CD4-positive, alpha-beta T cell treated with Interleukin-15 for 4 hours (primary cell): ENCODE measurements around the gene CAMKMT.

Source experiments
- DNase-seq: peaks from one replicate; pipeline ENCODE4 v3.0.0-alpha.2; 2020; ENCODE audit warnings: low spot score

The CAMKMT gene

DNA sequence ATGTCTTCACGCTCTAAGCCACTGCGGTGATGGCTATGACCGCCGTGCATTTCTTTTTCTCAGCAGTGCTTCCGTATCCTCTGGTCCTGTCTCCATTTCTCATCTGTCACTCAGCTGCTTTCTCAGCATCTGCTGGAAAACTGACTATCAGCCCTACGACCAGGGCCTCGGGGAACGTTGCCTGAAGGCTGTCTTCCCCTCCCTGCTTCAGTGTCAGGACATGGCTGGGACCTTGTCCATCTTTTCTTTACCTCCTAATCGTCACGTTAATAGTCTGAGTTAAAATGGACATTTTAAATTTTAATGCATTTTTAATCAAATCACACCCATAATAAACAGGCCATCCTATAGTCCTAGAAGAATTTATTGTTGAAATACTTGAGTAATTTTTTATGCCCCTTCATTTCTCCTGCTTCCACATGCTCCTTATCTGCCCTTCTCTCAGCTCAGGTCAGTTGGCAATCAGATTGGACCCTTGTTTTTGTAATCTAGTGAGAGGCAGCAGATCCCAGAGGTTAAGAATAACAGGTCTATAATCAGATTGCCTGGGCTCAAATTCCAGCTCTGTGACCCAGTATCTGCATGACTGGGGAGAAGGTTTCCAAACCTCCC lies 329.5 kb downstream of the CAMKMT start:
- DNase-seq: no peak

DNA sequence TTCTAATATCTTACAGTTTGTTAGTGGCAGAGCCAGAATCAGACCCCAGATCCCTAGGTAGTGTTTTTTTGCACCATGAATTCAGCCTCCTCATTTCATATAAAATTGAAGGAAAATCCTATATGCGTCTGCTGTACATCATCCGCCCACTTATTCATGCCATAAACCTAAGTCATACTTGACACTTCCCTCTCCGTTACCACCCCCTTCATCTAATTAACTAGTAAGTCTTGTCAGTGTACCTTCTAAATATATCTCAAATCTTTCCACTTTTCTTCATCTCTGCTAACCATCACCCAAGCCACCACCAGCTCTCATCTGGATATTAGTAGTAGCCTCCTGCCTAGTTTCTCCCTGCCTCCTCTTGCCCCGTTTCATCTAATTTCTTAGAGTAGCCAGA lies 331.1 kb downstream of the CAMKMT start:
- no peak for DNase-seq

DNA sequence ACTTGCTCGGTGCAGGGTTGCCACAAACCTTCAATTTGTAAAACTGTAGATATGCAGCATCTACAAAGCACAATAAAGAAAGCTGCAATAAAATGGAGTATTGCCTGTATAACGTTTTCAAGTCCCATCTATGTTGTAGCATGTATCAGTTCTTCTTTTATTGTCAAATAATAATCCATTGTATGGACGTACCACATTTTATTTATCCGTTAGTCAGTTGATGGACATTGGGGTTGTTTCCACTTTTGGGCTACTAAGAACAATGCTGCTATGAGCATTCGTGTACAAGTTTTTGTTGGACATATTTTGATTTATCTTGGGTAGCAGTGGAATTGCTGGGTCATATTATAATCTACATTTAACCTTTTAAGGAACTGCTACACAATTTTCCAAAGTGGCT lies 339.1 kb downstream of the CAMKMT start:
- DNase-seq: no peak

GRCh38 chr2:44705356-44705755 lies 343.6 kb downstream of the CAMKMT start:
- no peak for DNase-seq

DNA sequence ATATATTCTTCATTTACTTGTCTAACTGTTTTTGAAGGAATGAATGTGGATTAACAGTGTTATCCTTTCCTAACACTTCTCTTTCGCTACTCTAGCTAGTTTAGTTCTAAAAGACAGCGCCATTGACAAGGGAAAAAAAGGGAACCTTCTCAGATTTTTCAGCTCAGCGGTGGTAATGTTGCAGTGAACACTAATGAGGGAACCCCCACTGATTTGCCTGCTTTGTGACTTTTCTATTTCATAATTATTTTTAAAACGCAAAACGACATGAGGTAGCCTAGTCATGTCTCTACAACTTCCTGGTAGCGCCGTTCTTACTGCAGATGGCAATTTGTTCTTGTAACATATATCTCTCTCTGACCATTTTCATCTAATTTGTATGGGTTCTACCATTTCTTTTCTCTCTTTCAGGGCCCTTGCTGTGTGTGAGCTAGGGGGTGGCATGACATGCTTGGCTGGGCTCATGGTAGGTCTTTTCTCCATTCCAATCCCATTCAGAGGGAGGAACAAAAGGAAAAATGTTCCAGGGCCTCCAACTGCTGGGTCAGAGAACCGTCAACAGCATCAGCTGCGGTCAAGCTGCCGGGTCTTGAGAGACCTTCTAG lies 344.2 kb downstream of the CAMKMT start:
- DNase-seq: no peak

GRCh38 chr2:44706681-44707553 lies 345.2 kb downstream of the CAMKMT start:
- no peak for DNase-seq

- no peak for DNase-seq
These were observed 346.4 kb downstream of the CAMKMT start for GRCh38 chr2:44707945-44708660.

DNA sequence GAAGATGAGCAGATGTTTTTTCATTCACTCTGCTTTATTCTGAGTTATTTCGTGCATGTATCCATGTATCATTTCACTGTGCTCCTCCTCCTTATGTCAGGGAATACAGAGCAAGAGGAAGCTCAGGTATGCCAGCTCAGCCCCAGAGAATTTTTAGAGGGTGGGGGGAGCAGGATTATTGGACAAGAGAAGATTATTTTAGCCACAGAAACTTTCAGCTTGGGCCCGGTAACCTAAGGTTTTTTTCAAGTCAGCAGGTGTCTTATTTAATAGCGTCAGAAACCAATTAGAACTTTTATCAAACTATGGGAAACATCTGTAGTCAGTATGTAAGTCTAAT lies 346.9 kb downstream of the CAMKMT start:
- DNase-seq: no peak

- DNase-seq: no peak
These were observed 351.4 kb downstream of the CAMKMT start for GRCh38 chr2:44713170-44713569.

DNA sequence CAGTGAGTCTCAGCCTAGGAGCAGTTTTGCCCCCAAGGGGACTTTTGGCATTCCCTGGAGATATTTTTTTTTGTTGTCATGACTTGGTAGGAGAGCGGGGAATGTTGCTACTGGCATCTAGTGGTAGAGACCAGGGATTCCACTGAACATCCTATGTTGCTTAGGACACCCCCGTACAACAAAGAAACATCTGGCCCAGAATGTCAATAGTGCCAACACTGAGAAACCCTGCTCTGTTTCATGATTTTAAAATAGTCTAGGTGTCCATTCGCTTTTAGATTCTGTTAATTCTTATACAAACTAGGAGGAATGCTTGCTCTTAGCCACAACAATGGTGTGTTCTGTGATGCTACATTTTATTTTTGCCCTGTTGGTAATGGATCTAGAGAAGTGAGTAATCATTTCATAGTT lies 353.9 kb downstream of the CAMKMT start:
- no peak for DNase-seq

GRCh38 chr2:44716131-44716530 lies 354.4 kb downstream of the CAMKMT start:
- DNase-seq: no peak

GRCh38 chr2:44718431-44718830 lies 356.7 kb downstream of the CAMKMT start:
- no peak for DNase-seq

DNA sequence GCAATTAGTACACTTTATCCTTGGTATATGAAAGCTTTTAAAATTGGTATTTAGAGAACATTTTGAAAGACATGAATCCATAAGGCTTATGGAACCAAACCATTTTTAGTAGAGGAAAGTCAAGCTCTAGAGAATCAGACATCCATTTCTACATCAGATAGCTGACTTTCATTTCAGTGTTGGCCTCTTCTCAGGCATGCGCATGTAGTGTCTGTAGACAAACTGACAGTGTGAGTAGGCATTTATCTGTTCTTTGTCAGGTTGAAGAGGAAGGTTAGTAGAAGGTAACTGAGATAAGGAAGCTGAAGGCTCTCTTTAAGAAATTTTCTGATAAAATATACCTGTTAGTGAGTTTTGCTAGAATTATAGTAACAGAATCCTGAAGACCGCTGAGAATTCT lies 357.8 kb downstream of the CAMKMT start:
- no peak for DNase-seq

- no peak for DNase-seq
These were observed 360.4 kb downstream of the CAMKMT start for GRCh38 chr2:44722026-44722625.

DNA sequence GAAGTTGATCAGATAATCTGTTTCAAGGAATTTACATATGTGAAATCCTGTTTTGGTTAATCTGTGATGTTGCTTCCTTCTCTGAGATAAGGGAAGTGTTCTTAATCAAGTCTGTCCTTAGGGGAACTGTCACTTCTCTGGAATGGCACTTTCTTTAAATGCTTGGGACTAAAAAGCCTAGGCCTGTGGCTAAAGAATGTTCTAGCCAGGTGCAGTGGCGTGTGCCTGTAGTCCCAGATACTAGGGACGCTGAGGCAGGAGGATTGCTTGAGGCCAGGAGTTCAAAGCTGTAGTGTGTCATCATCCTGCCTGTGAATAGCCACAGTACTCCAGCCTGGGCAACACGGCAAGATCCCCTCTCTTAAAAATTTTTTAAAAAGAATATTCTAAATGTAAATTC lies 362.2 kb downstream of the CAMKMT start:
- no peak for DNase-seq

DNA sequence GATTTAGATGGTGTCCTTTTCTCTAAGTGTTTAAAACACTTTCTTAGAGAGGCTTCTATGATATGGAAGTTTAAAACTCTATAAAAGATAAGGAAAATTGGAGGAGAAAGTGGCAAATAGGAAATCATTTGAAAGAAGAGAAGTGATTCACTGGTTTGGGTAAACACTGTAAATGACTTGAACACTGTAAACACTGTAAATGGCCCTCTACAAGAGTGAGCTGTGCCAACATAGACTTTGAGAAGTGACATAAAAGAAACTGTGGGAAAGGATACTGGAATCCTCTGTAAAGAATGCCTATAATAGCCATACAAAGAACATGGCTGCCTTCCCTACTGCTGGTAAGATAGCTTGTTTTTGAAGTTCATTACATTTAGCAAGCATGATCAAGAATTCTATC lies 368.8 kb downstream of the CAMKMT start:
- DNase-seq: no peak

- DNase-seq: no peak
These were observed 369.8 kb downstream of the CAMKMT start for GRCh38 chr2:44731505-44731904.

- no peak for DNase-seq
These were observed 374.7 kb downstream of the CAMKMT start for GRCh38 chr2:44736270-44736942.

GRCh38 chr2:44740678-44741077 lies 378.9 kb downstream of the CAMKMT start:
- DNase-seq: no peak

DNA sequence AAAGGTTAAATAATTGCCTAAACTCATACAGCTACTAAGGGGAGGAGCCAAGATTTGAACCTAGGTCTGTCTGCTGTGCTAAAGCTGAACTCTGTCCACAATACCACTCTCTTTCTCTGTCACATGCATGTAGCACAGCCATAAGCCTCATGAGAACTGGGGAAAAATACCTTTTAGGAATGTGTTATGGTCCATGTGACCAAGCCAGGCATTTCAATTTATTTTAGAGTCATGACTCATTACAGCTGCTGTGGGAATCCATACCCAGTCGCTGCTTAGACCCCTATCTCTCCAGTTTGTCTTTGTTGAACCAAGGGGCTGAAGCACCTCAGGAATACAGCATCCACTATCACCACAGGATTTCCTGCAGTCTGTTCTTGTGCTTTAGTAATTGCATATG lies 379.8 kb downstream of the CAMKMT start:
- no peak for DNase-seq

GRCh38 chr2:44742057-44742456 lies 380.3 kb downstream of the CAMKMT start:
- no peak for DNase-seq

DNA sequence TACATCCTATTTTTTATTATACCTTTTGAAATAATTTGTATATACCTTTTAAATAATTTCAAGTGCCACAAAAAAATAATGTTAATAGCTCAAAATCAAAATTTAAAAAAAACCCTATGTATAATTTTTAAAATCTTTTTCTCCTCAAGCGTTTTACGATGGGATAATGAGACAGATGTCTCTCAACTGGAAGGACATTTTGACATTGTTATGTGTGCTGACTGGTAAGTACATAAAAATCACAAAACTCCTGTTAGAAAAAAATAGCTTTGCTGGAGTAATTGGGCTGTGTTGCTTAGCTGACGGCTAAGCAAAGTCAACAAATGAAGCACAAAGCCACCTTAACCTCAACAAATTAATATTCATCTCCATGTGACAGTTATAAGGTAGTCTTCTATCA lies 381.7 kb downstream of the CAMKMT start:
- DNase-seq: no peak
